ENCODE results near the gene MS4A6A.

The MS4A6A gene

GRCh38 chr11:60127311-60127811 lies 55.5 kb downstream of the MS4A6A start:
- DNase-seq, result no peak

- DNase-seq, result no peak
Observed at GRCh38 chr11:60125956-60126585, 56.8 kb downstream of the MS4A6A start.

GRCh38 chr11:60124802-60125432 lies 58.0 kb downstream of the MS4A6A start:
- no peak for DNase-seq
